ENCODE data around the gene APOA5.

APOA5 gene

DNA sequence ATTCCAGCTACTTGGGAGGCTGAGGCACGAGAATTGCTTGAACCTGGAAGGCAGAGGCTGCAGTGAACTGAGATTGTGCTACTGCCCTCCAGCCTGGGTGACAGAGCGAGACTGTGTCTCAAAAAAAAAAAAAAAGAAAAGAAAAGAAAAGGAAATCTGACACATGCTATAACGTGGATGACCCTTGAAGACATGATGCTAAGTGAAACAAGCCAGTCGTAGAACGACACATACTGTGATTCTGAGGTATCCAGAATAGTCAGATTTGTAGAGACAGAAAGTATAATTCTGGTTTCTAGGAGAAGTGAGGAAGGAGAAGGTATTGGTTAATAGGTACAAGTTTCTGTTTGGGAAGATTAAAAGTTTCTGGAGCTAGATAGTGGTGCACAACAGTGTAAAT is 6.7 kb upstream of the APOA5 start:
- no peak for DNase-seq (ENCODE audit: low read depth in 2 of 2, low spot score in 1 of 2)

DNA sequence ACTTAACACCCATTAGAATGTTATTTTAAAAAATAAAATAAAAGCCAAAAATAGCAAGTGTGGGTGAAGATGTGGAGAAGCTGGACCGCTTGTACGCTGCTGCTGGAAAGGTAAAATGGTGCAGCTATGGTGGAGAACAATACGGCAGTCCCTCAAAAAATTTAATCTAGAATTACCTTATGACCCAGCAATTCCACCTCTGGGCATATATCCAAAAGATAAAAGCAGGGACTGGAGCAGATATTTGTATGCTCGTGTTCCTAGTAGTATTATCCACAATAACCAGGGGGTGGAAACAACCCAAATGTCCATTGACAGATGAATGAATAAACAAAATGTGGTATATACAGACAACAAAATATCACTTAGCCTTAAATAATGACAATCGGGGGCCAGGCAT is 6.1 kb upstream of the APOA5 start:
- no peak for DNase-seq (ENCODE audit: low read depth in 2 of 2, low spot score in 1 of 2)

DNA sequence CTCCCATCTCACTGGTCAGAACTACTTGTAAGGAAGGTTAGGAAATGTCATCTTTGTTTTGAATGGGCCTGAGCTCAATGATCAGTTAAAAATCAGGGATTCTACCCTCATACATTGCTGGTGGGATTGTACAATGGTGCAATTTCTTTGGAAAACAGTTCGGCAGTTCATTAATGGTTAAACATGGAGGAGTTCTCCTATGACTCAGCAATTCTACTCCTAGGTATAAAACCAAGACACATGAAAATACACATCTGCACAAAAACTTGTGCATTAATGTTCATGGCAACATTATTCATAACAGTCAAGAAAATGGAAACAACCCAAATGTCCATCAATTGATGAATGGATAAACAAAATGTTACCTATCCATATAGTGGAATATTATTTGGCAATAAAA is 4.9 kb upstream of the APOA5 start:
- DNase-seq (ENCODE audit: low read depth in 2 of 2, low spot score in 1 of 2) = no peak

DNA sequence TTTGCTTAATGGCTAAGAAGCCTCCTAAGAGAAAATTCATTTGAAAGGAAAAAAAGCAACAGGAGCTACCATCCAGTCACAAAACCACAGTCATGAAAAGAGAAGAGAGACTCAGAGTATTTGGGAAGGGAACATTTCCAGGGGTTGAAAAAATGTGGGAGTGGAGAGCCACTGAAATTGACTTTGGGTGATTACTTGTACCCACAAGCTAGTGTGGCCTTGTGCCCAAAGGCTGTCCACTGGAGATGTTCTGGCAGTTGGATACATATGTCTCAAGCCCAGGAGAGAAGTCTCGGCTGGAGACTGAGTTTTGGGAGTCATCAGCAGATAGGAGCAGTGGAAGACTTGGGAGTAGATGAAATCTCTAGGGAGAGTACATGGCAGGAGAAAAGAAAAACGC is 3.2 kb upstream of the APOA5 start:
- no peak for DNase-seq (ENCODE audit: low read depth in 2 of 2, low spot score in 1 of 2)

DNA sequence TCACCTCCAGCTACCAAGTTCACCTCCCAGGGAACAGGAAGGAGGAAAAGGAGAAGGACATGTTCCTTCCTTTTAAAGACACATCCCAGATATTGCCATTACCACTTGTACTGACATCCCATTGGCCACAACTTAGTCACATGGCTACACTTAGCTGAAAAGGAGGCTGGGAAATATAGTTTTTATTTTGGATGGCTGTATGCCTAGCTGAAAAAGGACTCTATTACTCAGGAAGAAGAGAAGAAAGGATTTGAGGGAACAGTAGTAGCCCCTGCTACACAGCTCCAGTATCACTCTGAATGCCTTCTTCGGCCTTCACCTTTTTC is 2.1 kb upstream of the APOA5 start:
- DNase-seq (ENCODE audit: low read depth in 2 of 2, low spot score in 1 of 2) = no peak

DNA sequence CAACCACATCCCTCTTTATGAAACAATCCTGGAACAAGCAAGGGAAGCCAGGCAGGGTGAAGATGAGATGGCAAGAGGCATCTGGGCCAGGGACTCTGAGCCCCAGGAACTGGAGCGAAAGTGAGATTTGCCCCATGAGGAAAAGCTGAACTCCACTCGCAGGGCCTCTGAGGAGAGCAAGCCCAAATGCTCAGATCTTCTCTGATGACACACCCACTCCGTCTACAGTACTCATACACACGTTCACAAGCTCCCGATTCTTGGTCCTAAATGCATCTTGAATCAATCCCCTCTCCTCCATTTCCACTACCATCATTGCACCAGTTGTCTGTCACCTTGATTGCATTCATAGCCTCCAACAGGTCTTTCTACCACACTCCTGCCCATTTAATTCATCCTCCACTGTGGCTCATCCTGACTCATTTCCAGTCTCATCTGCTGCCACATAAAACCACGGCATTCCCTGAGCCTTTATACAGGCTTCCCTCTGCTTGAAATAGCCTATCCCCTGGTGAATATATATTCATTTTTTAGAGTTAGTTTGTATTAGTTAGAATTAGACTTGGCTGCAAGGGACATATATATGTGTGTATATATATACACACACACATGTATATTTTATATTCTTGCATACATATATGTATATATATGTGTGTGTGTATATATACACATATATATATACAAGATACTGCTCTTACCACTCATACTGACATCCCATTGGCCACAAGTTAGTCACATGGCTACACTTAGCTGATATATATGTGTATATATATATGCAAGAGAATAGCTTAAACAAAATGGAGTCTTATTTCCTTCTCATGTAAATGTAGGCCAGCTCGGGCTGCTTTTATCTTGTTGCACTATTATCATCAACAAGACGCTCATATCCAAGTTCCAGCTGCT is 1.4 kb upstream of the APOA5 start:
- DNase-seq (ENCODE audit: low read depth in 2 of 2, low spot score in 1 of 2) = no peak

DNA sequence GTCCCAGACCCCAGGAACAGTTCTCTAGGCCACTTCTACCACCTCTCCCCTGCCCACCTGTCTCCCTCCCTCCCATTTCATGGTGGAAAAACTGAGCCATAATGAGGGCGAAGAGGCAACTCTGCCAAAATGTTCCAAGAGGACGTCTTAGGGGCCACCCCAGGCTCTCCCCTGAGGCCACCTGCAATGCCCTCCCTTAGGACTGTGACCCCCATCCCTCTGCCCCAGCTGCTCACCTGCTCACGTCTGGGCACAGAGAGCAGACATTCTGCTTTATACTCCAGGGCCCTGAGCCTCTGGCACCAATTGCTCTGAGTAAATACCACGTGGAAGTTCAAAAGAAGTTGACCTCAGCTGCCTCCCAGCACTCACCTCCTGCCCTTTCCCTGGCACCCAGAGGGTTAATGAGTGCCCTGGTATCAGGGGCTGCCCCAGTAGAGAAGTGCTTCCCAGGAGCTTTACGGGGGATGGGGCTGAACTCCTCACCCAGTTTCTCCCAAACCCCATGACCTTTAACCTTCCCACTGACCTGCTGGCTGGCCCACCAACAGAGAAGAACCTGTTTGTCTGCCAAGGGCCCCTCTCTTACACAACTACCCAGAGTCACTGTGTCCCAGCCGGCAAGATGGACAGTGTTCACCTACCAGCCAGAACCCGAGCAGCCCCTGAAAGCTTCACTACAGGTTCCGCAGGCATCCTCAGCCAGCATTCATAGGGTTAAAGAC is 627 bp upstream of the APOA5 start:
- no peak for DNase-seq (ENCODE audit: low read depth in 2 of 2, low spot score in 1 of 2)

DNA sequence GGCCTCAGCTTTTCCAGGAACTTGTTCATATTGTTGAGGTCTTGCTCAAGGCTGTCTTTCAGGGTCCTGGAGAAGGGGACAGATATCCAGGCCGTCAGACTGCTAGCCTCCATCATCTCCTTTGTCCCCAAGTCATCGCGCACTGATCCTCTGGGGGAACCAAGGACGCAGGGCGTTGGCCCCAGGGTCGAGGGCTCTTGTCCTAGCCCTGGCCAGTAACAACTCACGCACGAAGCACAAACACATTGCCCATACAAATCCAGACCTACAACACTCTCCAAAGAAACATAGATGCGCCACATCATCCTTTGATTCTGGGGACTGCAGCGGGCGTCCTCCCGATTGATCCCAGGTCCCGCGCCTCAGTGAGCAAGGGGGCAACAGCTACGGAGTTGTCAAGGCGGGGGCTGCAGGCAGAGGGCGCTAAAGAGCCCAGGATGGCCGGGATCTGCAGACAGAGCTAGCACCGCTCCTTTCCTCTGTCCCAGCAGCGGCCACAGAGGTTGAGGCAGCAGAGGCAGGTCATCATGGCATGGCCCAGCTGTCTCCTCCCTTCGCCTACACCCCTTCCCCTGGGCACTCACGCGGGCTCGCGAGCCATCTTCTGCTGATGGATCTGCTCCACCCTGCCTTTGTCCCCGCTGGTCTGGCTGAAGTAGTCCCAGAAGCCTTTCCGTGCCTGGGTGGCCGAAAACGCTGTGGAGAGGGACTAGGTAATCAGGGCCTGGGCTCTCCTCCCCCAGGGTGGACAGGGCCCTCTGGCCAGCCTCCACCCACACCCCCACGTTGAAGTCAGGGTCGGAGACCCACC is 472 bp downstream of the APOA5 start:
- DNase-seq (ENCODE audit: low read depth in 2 of 2, low spot score in 1 of 2) = peak; percentile 36 to 57

DNA sequence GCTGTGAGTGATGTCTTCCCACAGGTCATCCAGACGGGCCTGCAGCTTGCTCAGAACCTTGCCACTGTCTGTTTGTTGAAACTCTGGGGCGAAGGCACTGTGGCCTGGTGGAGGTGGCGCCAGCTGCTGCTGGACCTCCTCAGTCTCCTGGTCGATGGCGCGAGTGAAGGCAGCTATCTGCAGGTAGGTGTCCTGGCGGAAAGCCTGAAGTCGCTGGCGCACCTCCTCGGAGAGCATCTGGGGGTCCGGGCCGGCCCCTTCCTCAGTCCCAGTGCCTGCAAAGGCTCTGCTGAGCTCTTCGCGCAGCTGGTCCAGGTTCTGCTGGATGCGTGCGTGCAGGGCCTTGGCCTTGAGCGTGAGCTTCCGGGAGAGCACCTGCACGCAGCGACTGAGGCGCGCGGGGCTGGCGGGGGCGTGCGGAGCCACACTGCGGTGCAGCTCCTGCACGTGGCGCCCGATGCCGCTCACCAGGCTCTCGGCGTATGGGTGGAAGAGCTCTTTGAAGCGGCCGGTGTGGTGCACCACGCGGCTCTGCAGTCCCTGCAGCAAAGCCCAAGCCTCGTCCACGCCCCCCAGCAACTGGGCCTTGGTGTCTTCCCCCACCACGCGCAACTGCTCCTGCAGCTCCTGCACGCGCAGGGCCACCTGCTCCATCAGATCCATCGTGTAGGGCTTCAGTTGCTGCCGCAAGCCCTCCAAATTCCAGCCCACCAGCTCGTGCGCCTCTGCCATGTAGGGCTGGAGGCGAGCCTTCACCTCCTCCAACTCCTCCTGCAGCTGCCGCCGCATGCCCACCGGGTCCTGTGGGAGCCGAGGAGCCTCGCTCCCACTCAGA is 1.3 kb downstream of the APOA5 start:
- no peak for DNase-seq (ENCODE audit: low read depth in 2 of 2, low spot score in 1 of 2)

DNA sequence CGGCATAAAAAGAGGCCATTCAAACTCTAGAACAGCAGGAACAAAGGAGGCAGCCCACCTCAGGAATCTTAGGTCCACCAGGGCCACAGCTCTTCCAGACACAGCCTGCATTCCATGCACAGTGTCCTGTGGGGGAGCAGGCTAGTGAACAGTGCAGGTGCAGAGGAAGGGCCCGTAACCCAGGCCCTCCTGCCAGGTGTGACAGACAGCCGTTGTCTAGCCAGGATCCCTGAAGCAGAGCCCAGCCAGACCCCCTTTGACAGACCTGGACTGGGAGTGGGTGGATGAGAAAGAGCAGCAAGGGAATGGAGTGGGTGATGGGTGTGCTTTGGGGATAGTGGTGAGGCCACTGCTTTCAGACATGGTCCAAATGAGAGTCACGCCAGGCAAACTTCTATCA is 2.7 kb downstream of the APOA5 start:
- no peak for DNase-seq (ENCODE audit: low read depth in 2 of 2, low spot score in 1 of 2)

DNA sequence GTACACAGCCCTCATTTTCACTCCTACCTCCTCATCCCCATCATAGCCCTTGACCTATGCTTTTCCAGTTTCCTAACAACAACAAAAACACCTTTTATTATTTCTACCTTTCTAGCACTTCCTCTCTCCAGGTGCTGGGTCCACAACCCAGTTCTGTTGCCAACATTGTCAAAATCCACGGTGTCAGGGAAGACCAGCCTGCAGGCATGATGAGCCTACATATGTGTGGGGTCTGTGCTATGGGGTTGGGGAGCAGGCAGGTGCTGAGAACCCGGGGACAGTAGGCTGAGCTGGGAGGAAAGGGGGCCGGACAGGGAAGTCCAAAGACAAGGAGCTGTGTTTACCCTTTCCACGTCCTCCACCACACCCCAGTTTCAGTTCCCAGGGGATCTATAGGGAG is 3.1 kb downstream of the APOA5 start:
- no peak for DNase-seq (ENCODE audit: low read depth in 2 of 2, low spot score in 1 of 2)

DNA sequence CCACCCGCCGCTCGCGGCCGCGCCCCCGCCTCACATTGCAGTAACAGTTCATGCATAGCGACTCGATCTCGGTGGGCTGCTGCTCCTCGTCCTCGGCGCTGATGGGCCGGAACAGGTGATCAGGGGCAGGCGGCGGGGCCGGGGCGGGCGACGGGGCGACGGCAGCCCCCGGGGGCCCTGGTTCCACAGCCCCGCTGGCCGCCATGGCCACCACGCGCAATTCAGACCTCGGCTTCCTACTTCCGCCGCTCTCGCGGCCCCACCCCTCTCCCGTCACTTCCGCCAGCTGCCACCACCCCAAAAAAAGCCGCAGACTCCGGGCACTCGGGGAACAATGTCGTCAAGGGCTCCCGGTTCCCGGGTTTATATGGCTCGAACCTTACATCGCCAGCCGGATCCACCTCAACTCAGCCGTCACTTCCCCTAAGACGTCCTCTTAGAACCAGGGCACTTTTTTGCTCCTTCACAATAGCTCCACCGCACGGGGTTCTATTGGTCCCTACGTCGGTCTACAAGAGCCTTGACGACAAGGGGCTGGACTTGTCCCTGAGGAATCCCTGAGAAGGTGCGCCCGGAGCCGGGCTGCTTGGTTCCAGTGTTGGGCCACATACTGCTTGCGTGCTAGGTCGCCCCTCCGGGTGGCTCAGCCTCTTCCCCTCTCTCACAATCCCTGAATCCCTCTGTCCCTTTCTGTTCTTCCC is 3.7 kb downstream of the APOA5 start, which contains the start of gene ZPR1:
Gene ZPR1, minus strand, starts transcription at position 238 of the 701 bp plus-strand sequence. Its CDS starts 33 bp downstream, at position 205.
- DNase-seq (ENCODE audit: low read depth in 2 of 2, low spot score in 1 of 2) = peak; percentile 61 to 69

DNA sequence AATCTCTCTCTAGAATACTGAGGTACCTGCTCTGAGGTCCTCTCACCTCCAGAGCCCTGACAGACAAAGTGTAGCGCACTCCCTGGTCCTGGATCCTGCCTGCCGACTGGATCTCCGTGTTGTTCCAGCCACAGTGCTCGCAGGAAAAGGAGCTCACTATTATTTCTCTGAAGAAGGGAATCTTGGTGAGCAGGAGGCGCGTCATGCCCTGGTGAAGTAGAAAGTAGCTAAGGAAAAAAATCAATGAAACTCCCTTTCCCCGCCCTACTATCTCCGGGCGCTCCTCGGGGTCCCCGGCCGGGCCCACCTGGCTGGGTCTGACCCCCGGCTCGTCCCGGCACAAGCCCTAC is 4.3 kb downstream of the APOA5 start:
- DNase-seq (ENCODE audit: low read depth in 2 of 2, low spot score in 1 of 2) = no peak

DNA sequence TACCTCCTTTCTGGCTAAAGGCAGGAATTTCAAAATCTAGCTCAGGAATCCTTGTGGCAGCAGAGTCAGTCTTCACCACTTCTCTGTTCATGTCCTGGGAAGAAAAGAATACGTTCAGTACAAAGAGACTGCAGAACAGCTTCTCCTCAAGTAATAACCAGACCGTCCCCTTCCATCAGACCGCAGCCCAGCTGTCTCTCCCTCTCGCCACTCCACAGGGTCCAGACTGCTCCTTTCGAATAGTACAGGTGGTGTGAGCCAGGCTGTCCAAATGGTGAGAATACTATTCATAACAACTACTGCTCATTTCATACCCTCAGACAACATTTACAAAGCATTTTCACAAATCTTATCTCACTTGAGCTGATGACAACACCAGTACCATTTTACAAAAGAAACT is 4.7 kb downstream of the APOA5 start:
- no peak for DNase-seq (ENCODE audit: low read depth in 2 of 2, low spot score in 1 of 2)

DNA sequence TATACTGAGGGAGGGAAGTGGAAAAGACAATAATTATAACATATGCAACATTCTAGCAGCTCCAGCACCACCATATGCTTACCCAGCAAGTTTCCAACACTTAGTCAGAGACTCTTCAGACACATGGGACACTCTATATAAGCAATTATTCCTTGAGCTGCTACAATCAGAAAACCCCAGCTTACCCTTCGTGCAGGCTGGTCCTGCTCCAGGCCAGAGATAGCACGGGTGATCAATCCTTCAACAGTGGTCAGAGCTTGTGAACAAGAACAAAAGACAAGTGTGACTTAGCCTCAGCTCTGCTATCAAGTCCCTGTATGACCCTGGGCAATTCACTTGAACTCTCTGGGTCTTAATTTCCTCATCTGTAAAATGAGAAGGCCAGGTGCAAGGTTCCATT is 5.4 kb downstream of the APOA5 start:
- no peak for DNase-seq (ENCODE audit: low read depth in 2 of 2, low spot score in 1 of 2)

DNA sequence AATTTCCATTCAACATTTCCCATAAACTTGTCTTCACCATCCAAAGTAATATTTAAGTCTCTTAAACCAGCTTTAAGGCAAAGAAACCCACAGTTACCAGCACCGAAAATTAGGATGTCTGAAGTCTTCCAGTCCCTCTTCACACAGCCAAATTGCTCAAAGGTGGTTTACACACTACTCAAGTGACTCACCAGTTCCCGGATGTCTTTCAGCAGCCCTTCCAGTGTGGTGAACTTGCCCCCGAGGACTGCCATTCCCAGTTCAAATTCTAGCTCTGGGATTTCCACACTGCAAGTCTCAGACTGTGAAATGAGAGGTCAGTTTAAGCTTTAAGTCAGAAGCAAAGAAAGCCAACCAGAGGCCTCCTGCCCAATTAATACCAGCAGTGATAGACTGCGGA is 9.0 kb downstream of the APOA5 start:
- DNase-seq (ENCODE audit: low read depth in 2 of 2, low spot score in 1 of 2) = no peak

DNA sequence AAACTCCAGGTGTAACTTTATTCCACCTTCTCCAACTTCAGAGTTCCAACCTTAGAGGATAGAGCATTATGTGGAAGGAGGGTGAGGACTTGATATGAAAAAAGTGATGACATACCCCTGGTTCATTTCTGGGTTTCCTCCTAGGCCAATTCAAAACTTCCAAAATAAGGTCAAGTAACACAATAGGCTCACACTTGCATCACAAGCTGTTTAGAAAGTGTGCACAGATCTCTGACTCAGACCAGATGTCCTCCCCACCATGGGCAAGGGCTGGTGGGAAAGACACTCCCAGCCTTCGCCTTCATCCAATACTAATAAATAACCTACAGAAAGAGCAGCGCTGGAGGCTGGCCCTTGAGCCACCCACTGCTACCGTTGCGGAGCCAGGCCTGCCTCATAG is 13.1 kb downstream of the APOA5 start:
- no peak for DNase-seq (ENCODE audit: low read depth in 2 of 2, low spot score in 1 of 2)

DNA sequence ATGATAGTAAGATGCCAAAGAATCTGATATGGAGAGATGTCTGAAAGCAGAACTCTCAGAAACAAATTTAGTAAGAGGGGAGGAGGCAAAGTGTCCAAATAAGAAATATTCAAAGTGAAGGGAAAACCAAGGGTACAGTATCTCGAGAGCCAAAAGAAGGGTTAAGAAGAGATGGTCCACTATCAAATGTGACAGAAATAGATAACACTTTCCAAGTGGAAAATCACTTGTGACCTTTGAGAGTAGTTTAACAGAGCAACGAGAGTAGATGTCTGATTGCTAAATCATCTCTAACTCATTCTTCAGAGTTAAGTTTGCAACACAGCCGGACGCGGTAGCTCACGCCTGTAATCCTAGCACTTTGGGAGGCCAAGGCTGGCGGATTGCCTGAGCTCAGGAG is 14.6 kb downstream of the APOA5 start:
- no peak for DNase-seq (ENCODE audit: low read depth in 2 of 2, low spot score in 1 of 2)

DNA sequence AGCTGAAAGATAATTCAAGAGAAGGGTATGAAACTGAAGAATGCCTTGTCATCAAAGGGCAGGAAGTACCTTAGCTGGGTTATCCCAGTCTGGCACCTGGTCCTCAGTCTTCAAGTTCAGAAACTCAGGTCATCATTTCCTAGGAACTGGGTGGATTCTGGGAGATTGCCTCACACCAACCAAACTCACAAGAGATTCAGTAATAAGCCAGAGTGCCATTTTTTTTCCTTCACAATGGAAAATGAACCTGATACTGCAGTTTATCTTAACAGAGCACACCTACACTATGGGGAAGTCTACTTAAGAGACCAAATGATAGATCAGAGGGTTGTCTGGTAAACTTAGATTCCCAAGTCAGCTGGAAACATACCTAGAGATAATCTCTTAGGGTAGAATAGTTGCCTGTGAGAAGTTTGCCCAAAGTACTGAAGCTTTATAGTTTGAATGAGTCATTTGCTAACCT is 15.1 kb downstream of the APOA5 start:
- DNase-seq (ENCODE audit: low read depth in 2 of 2, low spot score in 1 of 2) = no peak

DNA sequence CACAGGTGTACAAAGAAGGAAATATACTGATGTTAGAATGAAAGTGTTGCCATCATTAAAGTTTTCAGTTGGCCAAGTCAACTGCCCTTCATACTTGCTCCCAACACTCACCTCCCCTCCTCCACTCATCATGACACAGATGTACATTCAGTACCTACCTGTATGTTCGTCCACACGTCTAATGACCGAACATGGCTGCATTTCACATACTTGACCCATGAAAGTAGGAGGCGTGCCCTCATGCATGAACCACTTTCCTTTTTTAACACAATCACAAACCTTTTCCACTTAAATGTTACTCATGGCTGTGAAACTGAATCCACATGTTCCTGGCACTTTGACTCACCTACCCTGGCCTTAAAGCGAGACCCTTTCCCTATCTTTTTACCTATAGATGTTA is 15.7 kb downstream of the APOA5 start:
- no peak for DNase-seq (ENCODE audit: low read depth in 2 of 2, low spot score in 1 of 2)
